Small intestine (tissue), 7 donors: ENCODE measurements around the gene KRTAP21-1. TPM values are rescaled to one million over a fixed set of nuclear protein-coding genes. Genes with fewer than 3 reads are reported as not detected.

Experiments used
- DNase-seq, 2 donors: peaks; one replicate each; pipeline versions ENCODE4 v3.0.0 to v3.0.0-alpha.2; 2013
- FAIRE-seq: peaks from 2 replicates; lab custom pipeline; 2012; peaks lifted over from hg19 to GRCh38; lab: Jason Lieb, UNC
- H3K27ac ChIP-seq, 3 donors: one replicate each; pipeline ENCODE4 v1.5.1; 2013; ENCODE audit warnings: low read length in 2 of 3, mild to moderate bottlenecking in 2 of 3, control low read depth in 1 of 3, inconsistent platforms in 1 of 3, low read depth in 1 of 3, moderate library complexity in 1 of 3
- H3K27me3 ChIP-seq, 3 donors: one replicate each; pipeline ENCODE4 v1.6.1; 2013; ENCODE audit warnings: low read length in 3 of 3, inconsistent platforms in 1 of 3; ENCODE audit not compliant: control insufficient read depth in 3 of 3, insufficient read depth in 3 of 3
- H3K36me3 ChIP-seq, 3 donors: one replicate each; pipeline ENCODE4 v1.6.1; 2013; ENCODE audit warnings: low read length in 3 of 3, inconsistent platforms in 1 of 3, low read depth in 1 of 3, mild to moderate bottlenecking in 1 of 3, moderate library complexity in 1 of 3; ENCODE audit not compliant: control insufficient read depth in 3 of 3, insufficient read depth in 2 of 3
- H3K4me1 ChIP-seq, 3 donors: one replicate each; pipeline ENCODE4 v1.6.1; 2013; ENCODE audit warnings: low read length in 2 of 3, inconsistent platforms in 1 of 3, low read depth in 1 of 3, mild to moderate bottlenecking in 1 of 3, moderate library complexity in 1 of 3; ENCODE audit not compliant: control insufficient read depth in 3 of 3, insufficient read depth in 2 of 3
- H3K4me3 ChIP-seq, 3 donors: one replicate each; pipeline ENCODE4 v1.5.1; 2013; ENCODE audit warnings: low read length in 3 of 3, control low read depth in 1 of 3, inconsistent platforms in 1 of 3, low read depth in 1 of 3, mild to moderate bottlenecking in 1 of 3, moderate library complexity in 1 of 3
- H3K9me3 ChIP-seq, 2 donors: one replicate each; pipeline ENCODE4 v1.6.1; 2013; ENCODE audit warnings: low read depth in 1 of 2, low read length in 1 of 2; ENCODE audit not compliant: control insufficient read depth in 2 of 2, insufficient read depth in 1 of 2
- WGBS, 3 donors: extraction: QIAGEN DNeasy Blood & Tissue Kit; methylation state at CpG; one replicate each; pipeline ENCODE4 v1.1.7; 2013; 5-methylcytosine and 5-hydroxymethylcytosine counted together
- polyA plus RNA-seq, 4 donors: library from polyadenylated mRNA; stranded (reverse) in 3 of 4; unstranded in 1 of 4; fragments of 200-250 nt in 3 of 4; fragments of 120-200 nt in 1 of 4; gene quantifications; one replicate each; pipeline versions ENCODE4 v1.2.1 to v1.2.3, GENCODE V29; 2013
- donor health status: healthy with polysubstance abuse.
- donor health status: control.
- donor health status: control.
- donor health status: Bipolar disorder and iron deficiency.
- donor health status: healthy.

KRTAP21-1 gene
- polyA plus RNA-seq, 4 donors, result not detected

DNA sequence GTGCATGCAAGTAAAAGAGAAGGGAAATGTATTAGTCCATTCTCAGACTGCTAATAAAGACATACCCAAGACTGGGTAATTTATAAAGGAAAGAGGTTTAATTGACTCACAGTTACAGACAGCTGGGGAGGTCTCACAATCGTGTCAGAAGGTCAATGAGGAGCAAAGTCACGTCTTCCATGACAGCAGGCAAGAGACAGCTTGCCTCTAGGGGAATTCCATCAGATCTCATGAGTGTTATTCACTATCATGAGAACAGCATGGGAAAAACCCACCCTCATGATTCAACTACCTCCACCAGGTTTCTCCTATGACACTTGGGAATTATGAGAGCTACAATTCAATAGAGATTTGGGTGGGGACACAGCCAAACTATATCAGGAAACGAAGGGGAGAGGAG lies 44.7 kb downstream of the KRTAP21-1 start:
- WGBS, 3 donors, result 14 to 32% (median 19%) methylated on average over 3 of the region's 3 CpGs
- Histone ChIP-seq H3K27ac (no peak overlapping the region), H3K4me1 (no peaks in the 10 kb centered on the region), H3K36me3 (no peaks in the 10 kb centered on the region), H3K27me3 (no peaks in the 10 kb centered on the region), H3K9me3 (no peaks in the 10 kb centered on the region), H3K4me3 (no peak overlapping the region)
- FAIRE-seq (no peak), DNase-seq (no peak)

DNA sequence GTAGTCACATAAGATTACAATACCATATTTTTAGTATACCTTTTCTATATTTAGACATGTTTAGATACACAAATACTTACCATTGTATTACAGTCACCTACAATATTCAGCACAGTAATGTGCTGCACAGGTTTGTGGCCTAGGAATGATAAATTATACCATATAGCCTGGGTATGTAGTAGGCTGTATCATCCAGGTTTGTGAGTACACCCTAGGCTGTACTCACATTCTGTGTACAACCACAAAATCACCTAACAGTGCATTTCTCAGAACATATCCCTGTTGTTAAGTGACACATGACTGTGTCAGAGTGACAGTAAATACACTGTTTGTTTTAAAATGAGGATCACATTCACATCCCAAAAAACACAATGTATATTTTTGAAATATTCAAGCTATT lies 47.8 kb downstream of the KRTAP21-1 start:
- no peaks in the 10 kb centered on the region for H3K9me3 ChIP-seq
- no peaks in the 10 kb centered on the region for H3K4me1 ChIP-seq
- FAIRE-seq, result no peak
- H3K27ac ChIP-seq, result no peak overlapping the region
- no peak for DNase-seq
- H3K36me3 ChIP-seq, result no peaks in the 10 kb centered on the region
- no peaks in the 10 kb centered on the region for H3K27me3 ChIP-seq
- H3K4me3 ChIP-seq, result no peak overlapping the region

Other genes starting within 250 kb of the KRTAP21-1 start
- not detected for gene KRTAP19-6, start 213.6 kb downstream of the KRTAP21-1 start, polyA plus RNA-seq
- not detected for gene KRTAP19-7, start 194.1 kb downstream of the KRTAP21-1 start, polyA plus RNA-seq
- gene KRTAP22-2, start 165.0 kb downstream of the KRTAP21-1 start, polyA plus RNA-seq, result not detected
- not detected for gene KRTAP6-3, start 163.0 kb downstream of the KRTAP21-1 start, polyA plus RNA-seq
- not detected for gene KRTAP6-2, start 156.5 kb downstream of the KRTAP21-1 start, polyA plus RNA-seq
- gene KRTAP22-1, start 154.3 kb downstream of the KRTAP21-1 start, polyA plus RNA-seq, result not detected
- gene KRTAP6-1, start 141.5 kb downstream of the KRTAP21-1 start, polyA plus RNA-seq, result not detected
- not detected for gene KRTAP20-1, start 139.0 kb downstream of the KRTAP21-1 start, polyA plus RNA-seq
- not detected for gene KRTAP20-4, start 134.8 kb downstream of the KRTAP21-1 start, polyA plus RNA-seq
- gene KRTAP20-2, start 120.2 kb downstream of the KRTAP21-1 start, polyA plus RNA-seq, result not detected
- not detected for gene KRTAP20-3, start 112.6 kb downstream of the KRTAP21-1 start, polyA plus RNA-seq
- gene KRTAP21-3, start 36.7 kb downstream of the KRTAP21-1 start, polyA plus RNA-seq, result not detected
- gene KRTAP21-2, start 8.2 kb downstream of the KRTAP21-1 start, polyA plus RNA-seq, result not detected
- gene KRTAP8-1, start 57.8 kb upstream of the KRTAP21-1 start, polyA plus RNA-seq, result not detected
- gene KRTAP7-1, start 74.3 kb upstream of the KRTAP21-1 start, polyA plus RNA-seq, result not detected
- not detected for gene KRTAP11-1, start 126.2 kb upstream of the KRTAP21-1 start, polyA plus RNA-seq